WTC11 (cell line): Measurements from ENCODE around the gene ILK.

Source experiments
- ATF1 ChIP-seq: sonication (generic); formaldehyde crosslinking; IDR thresholded peaks from 2 replicates; pipeline ENCODE4 v1.8.1; 2023; ENCODE audit warnings: mild to moderate bottlenecking, moderate library complexity, missing genetic modification reagents
- CBFB ChIP-seq: sonication (generic); formaldehyde crosslinking; IDR thresholded peaks from 2 replicates; pipeline ENCODE4 v1.8.1; 2022; ENCODE audit warnings: mild to moderate bottlenecking, low read depth, missing genetic modification reagents
- CREM ChIP-seq: sonication (generic); formaldehyde crosslinking; IDR thresholded peaks from 2 replicates; pipeline ENCODE4 v1.8.1; 2022; ENCODE audit warnings: mild to moderate bottlenecking, missing genetic modification reagents, moderate library complexity
- CTCF ChIP-seq: fragments of 200-600 bp; IDR thresholded peaks from 2 replicates; pipeline ENCODE4 v1.8.0; 2022; ENCODE audit warnings: antibody characterized with exemption
- JUN ChIP-seq: sonication (generic); formaldehyde crosslinking; IDR thresholded peaks from 2 replicates; pipeline ENCODE4 v1.8.0; 2023; ENCODE audit warnings: mild to moderate bottlenecking, missing genetic modification reagents
- MAX ChIP-seq: sonication (generic); formaldehyde crosslinking; IDR thresholded peaks from 2 replicates; pipeline ENCODE4 v1.8.0; 2022; ENCODE audit warnings: mild to moderate bottlenecking, missing genetic modification reagents
- NR2C2 ChIP-seq: sonication (generic); formaldehyde crosslinking; IDR thresholded peaks from 2 replicates; pipeline ENCODE4 v1.8.0; 2022; ENCODE audit warnings: mild to moderate bottlenecking, missing genetic modification reagents
- TF ChIP-seq, protein P1 (sequence below): sonication (generic); formaldehyde crosslinking; IDR thresholded peaks from 2 replicates; pipeline ENCODE4 v1.8.1; 2023; ENCODE audit warnings: mild to moderate bottlenecking, missing genetic modification reagents
- TF ChIP-seq, protein P2 (sequence below): sonication (generic); formaldehyde crosslinking; conservative IDR thresholded peaks from 2 replicates; pipeline ENCODE4 v1.8.1; 2022; ENCODE audit warnings: mild to moderate bottlenecking, missing genetic modification reagents

DNA sequence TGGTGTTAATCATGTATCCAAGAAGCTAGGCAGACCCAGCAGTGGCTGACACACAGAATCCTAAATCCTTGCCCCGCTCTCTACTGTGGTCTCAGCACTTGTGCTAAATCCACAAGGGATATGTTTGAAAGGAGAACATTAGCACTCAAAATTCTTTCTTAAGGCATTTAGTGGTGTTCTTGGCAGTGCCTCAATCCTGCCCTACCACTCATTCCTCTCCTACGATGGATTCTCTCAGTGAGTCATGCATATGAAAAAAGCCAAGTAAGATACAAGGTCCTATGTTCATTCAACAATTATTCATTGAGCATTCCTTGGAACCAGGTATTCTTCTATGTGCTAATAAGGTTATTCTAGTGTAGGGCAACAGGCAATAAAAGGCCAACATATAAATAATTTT, 31.4 kb upstream of the ILK start:
- TF ChIP-seq CTCF (no peak), ATF1 (no peak), CBFB (no peak), MAX (CRISPR knock-in tag) (no peak), JUN (CRISPR knock-in tag) (no peak), CREM (CRISPR knock-in tag) (no peak), NR2C2 (no peak)
- TF ChIP-seq, protein P1, sequence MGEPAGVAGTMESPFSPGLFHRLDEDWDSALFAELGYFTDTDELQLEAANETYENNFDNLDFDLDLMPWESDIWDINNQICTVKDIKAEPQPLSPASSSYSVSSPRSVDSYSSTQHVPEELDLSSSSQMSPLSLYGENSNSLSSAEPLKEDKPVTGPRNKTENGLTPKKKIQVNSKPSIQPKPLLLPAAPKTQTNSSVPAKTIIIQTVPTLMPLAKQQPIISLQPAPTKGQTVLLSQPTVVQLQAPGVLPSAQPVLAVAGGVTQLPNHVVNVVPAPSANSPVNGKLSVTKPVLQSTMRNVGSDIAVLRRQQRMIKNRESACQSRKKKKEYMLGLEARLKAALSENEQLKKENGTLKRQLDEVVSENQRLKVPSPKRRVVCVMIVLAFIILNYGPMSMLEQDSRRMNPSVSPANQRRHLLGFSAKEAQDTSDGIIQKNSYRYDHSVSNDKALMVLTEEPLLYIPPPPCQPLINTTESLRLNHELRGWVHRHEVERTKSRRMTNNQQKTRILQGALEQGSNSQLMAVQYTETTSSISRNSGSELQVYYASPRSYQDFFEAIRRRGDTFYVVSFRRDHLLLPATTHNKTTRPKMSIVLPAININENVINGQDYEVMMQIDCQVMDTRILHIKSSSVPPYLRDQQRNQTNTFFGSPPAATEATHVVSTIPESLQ (CRISPR knock-in tag) = no peak
- TF ChIP-seq, protein P2, sequence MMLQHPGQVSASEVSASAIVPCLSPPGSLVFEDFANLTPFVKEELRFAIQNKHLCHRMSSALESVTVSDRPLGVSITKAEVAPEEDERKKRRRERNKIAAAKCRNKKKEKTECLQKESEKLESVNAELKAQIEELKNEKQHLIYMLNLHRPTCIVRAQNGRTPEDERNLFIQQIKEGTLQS (CRISPR knock-in tag) = no peak
